C4-2B (cell line): ENCODE data around the gene TTC32.

Experiments
- CTCF ChIP-seq: fragments of 450-650 bp; conservative IDR thresholded peaks from 2 replicates; pipeline ENCODE4 v1.5.1; 2017; ENCODE audit warnings: mild to moderate bottlenecking
- ZFX ChIP-seq: fragments of 450-650 bp; IDR thresholded peaks from 2 replicates; pipeline ENCODE4 v1.6.1; 2017

GRCh38 chr2:19850056-19851050 is 51.4 kb downstream of the TTC32 start:
- TF ChIP-seq CTCF (no peak), ZFX (no peak)
